ENCODE results near the gene NXPH4. TPM values are rescaled to one million over a fixed set of nuclear protein-coding genes. Genes with fewer than 3 reads are reported as not detected.

Gene NXPH4
- total RNA-seq, 1 experiment from 2014 or later = 20.0 TPM

- no peak overlapping the region for H3K9ac ChIP-seq (ENCODE audit: low read length)
- no peaks in the 10 kb centered on the region for H4K20me1 ChIP-seq (ENCODE audit: insufficient read depth)
- ChIA-PET RAD21 (ENCODE audit: low non-redundant PET in 1 of 2, low total read pairs in 2 of 2, uncharacterized antibody in 2 of 2, unreplicated experiment in 2 of 2) (no interaction called here), CTCF (no interaction called here), POLR2A (no interaction called here)
- no peaks in the 10 kb centered on the region for H3K9me3 ChIP-seq (ENCODE audit: control insufficient read depth in 1 of 2, insufficient read depth in 1 of 2, low read depth in 1 of 2, low read length in 2 of 2)
- H3K4me3 ChIP-seq (replicated peaks in 1 of 2; ENCODE audit: low read depth in 1 of 2, low read length in 2 of 2) = no peak overlapping the region
- H3K36me3 ChIP-seq (ENCODE audit: control insufficient read depth in 1 of 2, insufficient read depth in 2 of 2, low read length in 2 of 2) = no peaks in the 10 kb centered on the region; a peak in 1 of 4 replicates
- H3K4me1 ChIP-seq (ENCODE audit: control insufficient read depth in 1 of 2, insufficient read depth in 2 of 2, low read length in 2 of 2) = no peaks in the 10 kb centered on the region
- no peak for ATAC-seq
- TF ChIP-seq ZNF274 (IDR thresholded peaks at IDR 0.05; ENCODE audit: low read depth, low read length) (no peak), REST (IDR thresholded peaks at IDR 0.05; ENCODE audit: low read depth) (no peak), YY1 (IDR thresholded peaks at IDR 0.05; ENCODE audit: extremely low read depth, insufficient replicate concordance, low read depth, low read length) (no peak), RAD21 (IDR thresholded peaks at IDR 0.05; ENCODE audit: low read depth) (no peak), JUND (IDR thresholded peaks at IDR 0.05) (no peak), SRF (IDR thresholded peaks at IDR 0.05; ENCODE audit: low read depth) (no peak), TCF7L2 (IDR thresholded peaks at IDR 0.05; ENCODE audit: borderline replicate concordance, extremely low read depth, insufficient read depth, insufficient read length) (no peak)
- H3K27me3 ChIP-seq (ENCODE audit: insufficient read depth, low read length) = no peaks in the 10 kb centered on the region
- no peaks in the 10 kb centered on the region for H3K79me2 ChIP-seq (ENCODE audit: insufficient read depth, low read length)
- no peak for DNase-seq (ENCODE audit: low read depth, low spot score)
- no TSS peak for BruUV-seq (replicated peaks)
- H2AFZ ChIP-seq (ENCODE audit: low read depth, low read length, poor library complexity, severe bottlenecking) = no peak overlapping the region
- no peak overlapping the region for H3K4me2 ChIP-seq (ENCODE audit: low read length)
- no peaks in the 10 kb centered on the region for H3K9me2 ChIP-seq (ENCODE audit: insufficient read depth)
- no peak overlapping the region for H3K27ac ChIP-seq (ENCODE audit: low read depth, low read length)
- intact Hi-C loops (cut with micrococcal nuclease) = no loop called here
Observed at GRCh38 chr12:57204454-57204853, 12.1 kb upstream of the NXPH4 start.

All from HCT116 (cell line).